GM19372 (cell line): ENCODE measurements around the gene LPCAT2.

ENCODE experiments used
- ATAC-seq: cut with Tn5 transposase; IDR thresholded peaks from one replicate; pipeline ENCODE4 v1.9.1; 2021; ENCODE audit warnings: mild to moderate bottlenecking, low read depth, moderate library complexity; ENCODE audit not compliant: unreplicated experiment

The LPCAT2 gene

DNA sequence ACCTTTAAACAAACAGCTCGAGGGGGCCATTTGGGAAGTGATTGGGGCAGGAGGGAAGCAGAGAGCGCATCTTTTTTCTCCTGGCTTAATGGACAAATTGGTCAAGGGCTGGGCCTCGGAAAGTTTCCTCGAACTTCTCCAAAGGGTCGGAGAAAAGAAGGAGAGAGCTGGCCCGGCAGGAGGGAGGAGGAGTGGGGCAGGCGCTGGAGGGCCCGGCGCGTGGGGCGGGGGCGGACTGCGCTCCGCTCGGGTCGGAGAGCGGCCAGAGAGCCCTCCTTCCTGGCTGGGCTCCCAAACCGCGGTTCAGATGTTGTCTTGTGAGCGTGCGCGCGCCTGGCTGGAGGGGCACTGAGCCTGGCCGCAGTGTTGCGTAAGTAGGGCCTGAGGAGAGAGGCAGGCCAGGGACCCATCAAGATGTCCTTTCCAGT, 28.6 kb upstream of the LPCAT2 start:
- no peak for ATAC-seq

DNA sequence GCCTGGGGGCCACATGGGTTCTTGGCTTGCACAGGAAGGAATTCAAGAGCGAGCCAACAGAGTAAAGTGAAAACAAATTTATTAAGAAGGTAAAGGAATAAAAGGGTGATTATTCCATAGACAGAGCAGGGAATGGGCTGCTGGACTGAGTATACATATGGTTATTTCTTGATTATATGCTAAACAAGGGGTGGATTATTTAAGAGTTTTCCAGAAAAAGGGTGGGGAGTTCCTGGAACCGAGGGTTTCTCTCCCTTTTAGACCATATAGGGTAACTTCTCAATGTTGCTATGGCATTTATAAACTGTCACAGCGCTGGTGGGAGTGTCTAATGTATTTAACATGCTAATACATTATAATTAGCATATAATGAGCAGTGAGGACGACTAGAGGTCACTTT, 27.8 kb upstream of the LPCAT2 start:
- ATAC-seq, result no peak

DNA sequence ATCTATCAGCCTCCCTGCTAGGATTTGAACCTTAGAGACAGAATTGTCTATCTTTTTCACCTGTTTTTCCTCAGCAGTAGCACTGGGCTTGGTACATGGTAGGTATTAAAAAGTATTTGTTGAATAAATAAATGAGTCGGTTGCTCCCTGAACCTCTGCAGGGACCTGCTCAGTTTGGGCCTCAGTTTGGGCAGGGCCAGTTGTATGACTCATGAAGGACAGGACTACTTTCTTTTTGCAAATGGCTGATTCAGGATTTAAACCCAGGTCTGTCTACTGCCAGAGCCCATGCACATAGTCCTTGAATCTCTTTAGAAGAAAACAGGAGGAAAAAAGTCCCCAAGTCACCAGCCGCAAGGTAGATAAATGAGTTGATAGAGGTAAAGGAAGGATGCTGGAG, 26.8 kb upstream of the LPCAT2 start:
- ATAC-seq, result no peak

DNA sequence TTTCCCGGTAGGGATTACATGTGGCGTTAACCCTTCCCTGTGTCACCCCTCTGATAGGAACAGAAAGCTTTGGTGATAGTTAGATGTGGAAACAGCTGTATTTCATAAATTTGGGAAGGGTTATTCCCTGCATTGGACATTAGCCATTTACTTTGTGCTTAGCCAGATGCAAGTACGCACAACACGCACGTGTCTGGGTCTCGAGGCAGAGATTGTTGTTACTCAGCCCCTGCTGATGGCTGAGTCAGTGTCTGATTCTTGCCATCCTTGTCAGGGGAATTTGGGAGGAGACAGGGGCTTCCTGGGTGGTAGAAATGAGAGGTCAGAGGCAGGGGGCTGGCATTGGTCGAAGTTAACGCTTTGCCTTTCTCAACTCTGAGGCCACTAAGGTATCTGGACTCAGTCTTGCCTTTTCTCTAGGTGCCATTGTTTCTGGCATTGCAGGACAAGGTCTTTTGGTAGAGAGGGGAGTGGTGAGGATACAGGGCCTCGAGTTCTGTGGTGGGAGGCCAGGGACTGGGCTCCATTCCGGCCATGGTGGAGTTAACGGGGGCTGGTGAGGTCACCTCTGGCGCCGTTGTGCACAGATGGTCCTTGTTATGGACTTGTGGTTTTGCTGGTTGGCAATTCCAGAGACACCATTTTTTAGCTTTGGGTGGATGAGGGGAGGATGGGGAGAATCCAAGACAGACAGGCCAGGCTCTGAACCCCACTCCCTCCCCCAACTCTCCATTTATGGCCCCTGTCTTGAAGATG, 21.6 kb upstream of the LPCAT2 start:
- ATAC-seq, result no peak

DNA sequence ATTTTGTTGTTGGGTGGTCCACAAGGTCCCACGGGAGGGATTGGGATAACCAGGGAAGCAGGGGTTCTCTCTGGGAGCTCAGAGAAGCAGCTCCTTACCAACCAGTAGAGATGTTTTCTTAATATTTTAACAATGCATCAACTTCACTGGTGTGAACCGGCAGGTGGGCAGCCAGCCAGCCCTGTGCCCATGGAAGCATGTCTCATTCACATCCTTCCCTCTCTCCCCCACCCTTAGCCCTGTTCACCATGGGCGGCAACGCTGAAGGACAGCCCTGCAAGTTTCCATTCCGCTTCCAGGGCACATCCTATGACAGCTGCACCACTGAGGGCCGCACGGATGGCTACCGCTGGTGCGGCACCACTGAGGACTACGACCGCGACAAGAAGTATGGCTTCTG, 20.6 kb upstream of the LPCAT2 start:
- ATAC-seq, result no peak

DNA sequence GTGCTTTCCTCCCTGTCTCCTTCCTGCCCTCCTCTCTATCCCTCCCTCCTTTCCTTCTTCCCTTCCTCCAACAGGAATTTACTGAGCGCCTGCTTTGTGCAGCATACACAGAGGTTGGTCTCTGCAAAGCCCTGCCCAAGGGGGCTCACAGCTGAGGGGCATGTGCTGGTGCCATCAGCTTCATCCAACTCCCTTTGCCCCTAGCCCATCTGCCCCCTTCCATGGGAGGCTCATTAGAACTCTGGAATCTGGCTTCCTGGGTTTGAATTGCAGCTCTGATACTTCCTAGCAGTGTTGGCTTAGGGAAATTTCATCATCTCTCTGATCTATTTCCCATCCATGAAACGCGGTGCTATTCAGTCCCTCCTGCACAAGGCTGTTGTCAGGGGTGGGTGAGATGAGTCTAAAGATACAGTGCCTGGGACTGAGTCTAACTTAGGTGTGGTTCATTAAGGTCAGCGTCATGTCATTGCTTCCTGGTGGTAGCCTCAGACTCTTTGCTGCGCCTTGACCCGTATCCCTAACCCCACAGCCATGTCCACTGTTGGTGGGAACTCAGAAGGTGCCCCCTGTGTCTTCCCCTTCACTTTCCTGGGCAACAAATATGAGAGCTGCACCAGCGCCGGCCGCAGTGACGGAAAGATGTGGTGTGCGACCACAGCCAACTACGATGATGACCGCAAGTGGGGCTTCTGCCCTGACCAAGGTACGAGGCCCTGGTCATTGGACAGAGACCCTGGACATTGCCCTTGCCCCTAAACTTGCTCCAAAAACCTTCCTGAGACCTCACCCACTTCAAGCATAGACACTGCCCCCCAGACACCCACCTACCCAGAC, 19.5 kb upstream of the LPCAT2 start:
- no peak for ATAC-seq

DNA sequence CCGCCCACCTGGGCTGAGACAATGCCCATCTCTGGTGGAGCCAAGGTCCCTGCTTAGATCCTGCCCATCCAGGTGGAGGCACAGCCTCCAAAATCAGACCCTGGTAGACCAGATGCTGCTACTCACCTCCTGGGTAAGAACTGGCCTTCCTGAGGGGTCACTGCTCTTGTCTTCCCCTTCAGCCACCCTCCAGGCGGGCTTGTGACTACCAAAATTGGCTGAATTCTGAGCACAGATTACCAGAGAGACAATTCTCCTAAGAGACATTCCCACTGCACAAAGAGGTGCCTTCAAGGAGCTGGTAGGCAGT, 19.0 kb upstream of the LPCAT2 start:
- ATAC-seq, result no peak

DNA sequence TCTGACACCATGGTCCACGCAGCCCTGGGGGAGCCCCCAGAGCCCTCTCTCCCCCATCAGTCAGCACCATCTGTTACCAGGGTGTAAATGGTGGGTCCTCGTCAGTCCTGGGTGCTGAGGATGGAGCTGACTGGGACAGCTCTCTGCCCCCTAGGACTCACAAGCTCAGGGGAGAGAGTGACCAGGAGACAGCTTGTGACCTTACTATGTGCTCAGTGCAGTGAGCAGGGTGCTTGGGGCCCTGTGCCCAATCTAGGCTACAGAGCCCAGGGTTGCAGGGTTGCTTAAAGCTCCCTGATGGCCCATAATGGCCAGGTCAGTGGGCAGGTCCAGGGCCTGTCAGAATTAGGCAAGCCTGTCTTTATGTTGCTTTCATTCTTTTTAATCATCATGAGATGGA, 18.6 kb upstream of the LPCAT2 start:
- ATAC-seq, result no peak

DNA sequence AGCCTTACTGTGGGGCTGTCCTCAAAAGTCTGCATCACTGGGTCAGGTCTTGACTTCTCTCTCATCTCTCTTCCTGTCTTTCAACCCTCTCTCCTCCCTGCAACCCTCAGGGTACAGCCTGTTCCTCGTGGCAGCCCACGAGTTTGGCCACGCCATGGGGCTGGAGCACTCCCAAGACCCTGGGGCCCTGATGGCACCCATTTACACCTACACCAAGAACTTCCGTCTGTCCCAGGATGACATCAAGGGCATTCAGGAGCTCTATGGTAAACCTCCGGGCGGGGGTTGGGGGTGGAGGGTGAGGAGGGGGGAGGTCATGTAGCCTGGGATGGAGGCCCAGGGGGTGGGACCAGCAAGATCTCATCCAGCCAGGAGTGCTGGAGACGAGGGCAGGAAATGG, 17.2 kb upstream of the LPCAT2 start:
- no peak for ATAC-seq

DNA sequence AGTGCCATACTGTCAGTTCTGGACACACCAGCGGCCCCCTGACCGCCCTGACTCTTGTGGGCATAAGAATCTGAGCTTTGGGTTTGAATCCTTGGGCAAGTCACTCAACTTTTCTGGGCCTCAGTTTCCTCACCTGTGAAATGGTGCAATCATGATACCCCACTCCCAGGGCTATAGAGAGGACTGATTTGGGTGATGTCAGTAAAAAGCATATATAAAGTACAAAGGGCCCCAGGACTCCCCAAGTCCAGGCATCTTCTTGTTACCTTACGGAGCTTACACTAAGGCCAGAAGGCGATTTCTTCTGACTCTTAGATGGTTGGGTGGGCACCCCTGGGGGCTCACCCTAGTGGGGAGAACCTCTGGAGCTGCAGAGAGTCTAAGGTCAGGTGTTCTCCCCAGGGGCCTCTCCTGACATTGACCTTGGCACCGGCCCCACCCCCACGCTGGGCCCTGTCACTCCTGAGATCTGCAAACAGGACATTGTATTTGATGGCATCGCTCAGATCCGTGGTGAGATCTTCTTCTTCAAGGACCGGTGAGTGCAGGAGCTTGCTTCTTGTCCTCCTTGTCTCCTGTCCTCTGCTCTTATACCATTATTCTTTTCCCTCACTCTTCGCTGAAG, 16.0 kb upstream of the LPCAT2 start:
- no peak for ATAC-seq

DNA sequence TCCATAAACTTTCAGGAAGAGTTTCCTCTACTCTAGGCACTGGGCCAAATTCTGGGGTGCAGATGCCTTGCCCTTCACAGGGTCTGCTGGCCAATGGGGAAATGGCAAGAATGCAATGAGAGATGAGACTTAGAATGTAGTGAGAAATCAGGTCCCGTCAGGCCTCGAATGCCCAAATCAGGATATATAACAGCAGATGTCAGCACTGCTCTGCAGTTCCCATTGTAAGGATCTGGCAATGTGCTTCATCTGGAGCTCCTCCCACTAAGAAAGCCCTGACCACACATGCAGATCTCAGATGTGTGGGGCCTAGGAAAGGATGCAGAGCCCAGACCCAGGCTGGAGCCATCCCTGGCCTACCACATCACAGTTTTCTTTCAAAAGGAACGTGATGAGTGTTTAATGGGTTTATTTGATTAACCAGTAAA, 13.9 kb upstream of the LPCAT2 start:
- no peak for ATAC-seq

DNA sequence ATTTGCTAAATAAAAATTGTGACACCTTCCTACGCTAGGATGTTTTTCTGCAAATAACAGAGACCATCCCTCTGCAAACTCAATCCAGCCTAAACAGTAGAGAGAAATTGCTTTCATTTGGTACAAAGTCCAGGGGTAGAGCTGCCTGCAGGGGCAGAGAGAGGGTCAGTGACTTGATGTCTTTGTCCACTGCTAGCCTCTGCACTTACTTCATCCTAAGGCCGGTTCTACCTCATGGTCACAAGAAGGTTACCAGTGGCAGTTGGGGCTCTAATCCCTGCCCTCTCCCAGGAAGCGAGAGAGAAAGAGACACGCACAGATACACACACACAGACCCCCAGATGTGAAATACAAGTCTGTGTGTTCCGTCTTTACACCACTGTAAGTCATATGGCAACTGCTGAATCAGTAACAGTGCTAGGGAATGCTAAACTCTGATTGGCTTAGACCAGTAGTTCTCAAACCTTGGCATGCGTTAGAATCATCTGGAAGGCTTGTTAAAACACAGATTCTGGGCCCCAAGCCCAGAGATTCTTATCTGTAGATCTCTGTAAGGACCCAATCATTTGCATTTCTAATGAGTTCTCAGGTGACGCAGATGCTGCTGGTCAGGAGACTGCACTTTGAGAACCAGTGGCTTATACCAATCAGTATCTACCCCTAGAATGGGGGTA, 13.1 kb upstream of the LPCAT2 start:
- no peak for ATAC-seq

DNA sequence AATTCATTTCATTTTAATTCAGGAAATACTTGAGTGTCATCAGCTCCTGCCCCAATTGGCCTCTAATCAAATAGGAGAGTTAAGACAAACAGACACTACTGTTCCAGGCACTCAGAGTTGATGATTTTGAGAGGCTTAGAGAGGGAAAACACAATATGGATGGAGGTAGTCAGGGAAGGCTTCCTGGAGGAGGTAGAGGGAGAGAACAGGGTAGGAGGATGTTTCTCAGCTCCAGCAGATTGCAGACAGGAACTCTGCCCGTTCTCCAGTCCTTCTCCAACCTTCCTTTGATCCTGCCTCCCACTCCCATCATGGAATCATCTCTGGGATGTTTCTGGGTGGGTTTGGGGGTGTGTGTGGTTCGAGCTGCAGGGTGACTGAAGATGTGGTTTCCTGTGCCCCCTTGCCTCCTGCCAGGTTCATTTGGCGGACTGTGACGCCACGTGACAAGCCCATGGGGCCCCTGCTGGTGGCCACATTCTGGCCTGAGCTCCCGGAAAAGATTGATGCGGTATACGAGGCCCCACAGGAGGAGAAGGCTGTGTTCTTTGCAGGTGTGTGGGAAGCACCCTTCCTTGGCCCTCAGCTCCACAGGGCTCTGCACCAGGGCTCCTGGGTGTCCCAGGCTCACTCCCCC, 12.2 kb upstream of the LPCAT2 start:
- ATAC-seq, result no peak

DNA sequence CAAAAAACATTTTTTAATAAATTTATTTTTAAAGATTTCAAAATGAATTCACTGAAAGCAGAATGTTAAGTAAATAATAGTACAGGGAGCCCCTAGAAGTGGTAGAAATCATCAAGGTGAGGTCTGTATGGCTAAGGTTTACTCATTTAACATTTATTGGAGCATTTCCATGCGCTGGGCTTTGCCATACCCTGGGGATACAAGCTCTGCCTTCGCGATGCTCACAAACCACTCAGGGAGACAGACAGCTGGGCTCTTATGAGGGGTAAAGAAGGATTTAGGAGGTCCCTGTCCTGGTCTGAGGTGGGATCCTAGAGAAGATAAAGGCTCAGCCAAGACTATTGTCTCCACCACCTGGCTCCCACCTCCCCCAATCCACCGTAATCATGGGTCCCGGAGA, 11.3 kb upstream of the LPCAT2 start:
- no peak for ATAC-seq

DNA sequence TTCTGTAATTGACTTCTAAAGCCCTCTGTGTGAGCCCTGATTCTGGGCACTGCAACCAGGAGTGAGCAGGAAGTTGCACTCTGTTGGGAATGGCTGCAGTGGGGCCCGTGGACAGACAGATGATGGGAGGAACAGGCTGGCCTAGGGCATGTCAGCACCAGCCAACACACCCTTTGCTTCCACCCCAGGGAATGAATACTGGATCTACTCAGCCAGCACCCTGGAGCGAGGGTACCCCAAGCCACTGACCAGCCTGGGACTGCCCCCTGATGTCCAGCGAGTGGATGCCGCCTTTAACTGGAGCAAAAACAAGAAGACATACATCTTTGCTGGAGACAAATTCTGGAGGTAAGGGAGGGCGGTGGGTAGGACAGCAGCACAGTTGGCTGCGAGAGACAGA, 10.8 kb upstream of the LPCAT2 start:
- no peak for ATAC-seq

DNA sequence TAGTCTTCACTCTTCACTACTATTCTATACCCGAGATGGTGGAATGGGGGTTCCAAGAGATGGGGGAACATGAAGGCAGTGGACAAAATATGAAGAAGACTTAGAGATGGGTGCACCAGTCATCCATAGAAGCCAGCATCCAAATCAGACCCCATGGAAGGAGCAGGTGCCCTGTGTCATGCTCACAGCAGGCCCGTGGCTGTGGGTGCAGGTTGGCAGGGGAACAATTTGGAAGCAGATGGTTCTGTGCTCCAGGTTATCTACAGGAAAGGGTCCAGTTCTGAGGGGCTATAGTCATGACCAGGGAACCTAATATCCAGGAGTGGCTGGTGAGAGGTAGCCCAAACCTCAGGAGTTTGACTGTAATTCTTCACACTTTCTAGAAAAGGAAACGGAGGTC, 9.6 kb upstream of the LPCAT2 start:
- no peak for ATAC-seq

DNA sequence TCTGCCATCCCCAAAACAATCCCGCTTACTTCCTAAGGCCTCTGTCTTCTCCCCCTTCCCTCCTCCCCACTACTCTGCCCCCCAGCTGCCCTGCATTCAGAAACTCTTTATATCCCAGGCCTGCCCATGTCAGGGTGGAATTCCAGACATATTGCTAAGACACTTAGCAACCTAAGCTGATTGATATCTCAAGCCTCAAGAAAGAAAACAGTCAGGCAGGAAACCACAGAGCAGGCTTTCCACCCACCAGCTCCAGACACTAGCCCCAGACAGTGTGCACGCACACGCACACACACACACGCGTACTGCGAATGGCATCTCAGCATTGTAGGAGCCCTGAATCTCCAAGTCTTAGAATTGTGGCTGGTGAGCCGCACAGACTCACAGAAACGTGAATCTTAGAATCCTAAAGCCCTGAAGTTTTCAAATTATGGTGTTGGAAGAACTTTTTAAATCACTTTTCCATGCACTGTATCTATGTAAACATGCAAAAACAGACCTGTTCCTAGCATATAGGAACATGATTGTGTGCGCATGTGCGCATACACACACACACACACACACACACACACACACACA, 8.8 kb upstream of the LPCAT2 start:
- no peak for ATAC-seq

DNA sequence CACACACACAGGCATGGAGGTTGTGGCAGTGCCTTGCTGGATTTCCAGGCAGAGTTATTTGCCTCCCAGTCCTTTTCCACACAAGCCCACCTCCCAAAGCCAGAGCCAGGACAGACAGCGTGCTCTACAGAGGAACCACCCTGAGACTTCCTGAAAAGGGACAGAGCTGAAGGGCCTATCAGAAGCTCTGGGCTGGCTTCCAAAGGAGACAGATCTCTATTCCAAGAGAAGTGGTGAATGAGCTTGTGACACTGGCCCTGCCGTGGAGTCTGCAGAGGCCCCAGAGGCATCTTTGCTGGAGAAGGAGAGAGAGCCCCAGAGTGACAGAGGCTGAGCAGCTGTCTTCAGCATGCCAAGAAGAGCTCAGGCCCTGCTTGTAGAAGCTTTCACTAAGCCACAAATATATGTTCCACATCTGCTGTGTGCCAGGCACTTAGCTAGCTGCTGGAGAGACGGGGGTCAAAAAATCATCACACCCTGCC, 8.3 kb upstream of the LPCAT2 start:
- no peak for ATAC-seq

DNA sequence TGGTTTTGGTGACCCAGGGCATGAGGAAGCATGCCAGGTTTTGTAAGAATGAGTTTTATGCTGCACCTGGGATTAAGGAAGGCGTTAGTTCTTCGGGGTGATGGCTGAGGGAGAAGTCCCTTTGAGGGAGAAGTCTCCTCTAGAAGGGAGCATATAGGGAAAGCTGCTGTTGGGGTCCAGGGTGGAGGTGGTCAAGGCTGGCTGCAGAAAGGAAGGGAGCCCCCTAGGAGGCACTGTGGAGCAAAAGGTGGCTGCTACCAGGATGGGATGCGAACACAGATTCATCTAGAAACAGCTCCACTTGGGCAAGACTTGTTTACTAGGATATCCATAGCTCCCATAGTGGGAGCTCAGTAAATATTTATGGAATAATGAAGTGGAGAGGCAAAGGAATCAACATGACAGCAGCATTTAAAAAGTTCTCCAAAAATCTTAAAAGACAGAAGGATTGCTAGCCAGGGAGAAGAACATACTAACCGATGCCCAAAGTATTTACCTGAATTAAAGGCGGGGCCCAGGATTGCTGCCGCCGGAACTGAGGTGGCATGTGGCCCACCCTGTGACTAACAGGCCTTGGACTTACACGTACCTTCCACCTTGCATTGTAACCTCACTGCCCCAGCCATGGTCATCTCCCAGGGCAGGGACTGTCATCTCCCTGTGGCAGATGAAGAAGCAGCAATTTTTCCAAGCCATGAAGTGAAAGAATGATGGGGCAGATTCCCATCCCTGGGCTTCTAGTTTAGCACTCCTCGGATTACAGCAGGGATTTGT, 7.1 kb upstream of the LPCAT2 start:
- no peak for ATAC-seq
